Measurements from ENCODE around the gene HMGN2. TPM values are rescaled to one million over a fixed set of nuclear protein-coding genes. Genes with fewer than 3 reads are reported as not detected.

Gene HMGN2
- total and polyA plus RNA-seq, 2 donors (not counting 1 experiment from before 2014, with no cell fraction given): 170 to 442 TPM

DNA sequence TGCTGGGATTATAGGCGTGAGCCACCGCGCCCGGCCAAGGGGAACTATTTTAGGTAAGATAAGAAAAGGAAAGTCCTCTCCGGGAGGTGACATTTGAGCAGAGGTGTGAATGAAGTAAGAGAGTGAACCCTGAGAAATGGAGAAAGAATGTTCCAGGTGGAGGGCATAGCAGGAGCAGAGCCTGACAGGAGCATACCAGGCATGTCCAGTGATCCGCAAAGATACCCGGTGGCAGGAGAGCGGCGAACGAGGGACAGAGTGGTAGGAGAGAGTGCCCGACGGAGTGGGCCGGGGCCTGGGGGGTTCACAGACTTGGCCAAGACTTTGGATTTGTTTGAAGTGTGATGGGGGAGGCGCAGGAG, 49.4 kb downstream of the HMGN2 start:
- Histone ChIP-seq H2AFZ (ENCODE audit: low read length) (no peak overlapping the region), H3K9me3 (ENCODE audit: control insufficient read depth, insufficient read depth, low read depth, low read length) (no peaks in the 10 kb centered on the region), H3K9ac (ENCODE audit: insufficient read depth, low read length) (no peak overlapping the region), H3K36me3 (ENCODE audit: control insufficient read depth, insufficient read depth, low read length) (no peaks in the 10 kb centered on the region), H3K79me2 (ENCODE audit: control insufficient read depth, insufficient read depth, low read length) (no peaks in the 10 kb centered on the region), H3K27me3 (ENCODE audit: control insufficient read depth, insufficient read depth, low read length) (peaks cover 16% of the 10 kb centered on the region), H4K20me1 (ENCODE audit: control insufficient read depth, extremely low read depth, insufficient read depth, low read length) (no peaks in the 10 kb centered on the region), H3K4me1 (ENCODE audit: control insufficient read depth, extremely low read depth, insufficient read depth, low read length) (no peaks in the 10 kb centered on the region), H3K4me2 (ENCODE audit: extremely low read depth, insufficient read depth, low read length) (no peak overlapping the region), H3K27ac (ENCODE audit: insufficient read depth, low read length) (no peak overlapping the region), H3K4me3 (replicated peaks in 1 of 4; ENCODE audit: control extremely low read depth in 1 of 4, insufficient read depth in 1 of 4, low read depth in 3 of 4, low read length in 4 of 4) (no peak overlapping the region)
- TF ChIP-seq CTCF (conservative IDR thresholded peaks at IDR 0.05 in 1 of 2, IDR thresholded peaks at IDR 0.05 in 1 of 2; ENCODE audit: low read depth in 1 of 2, low read length in 2 of 2) (no peak), EZH2 (IDR thresholded peaks at IDR 0.05; ENCODE audit: low read length, missing control alignments) (no peak)
- no peak for DNase-seq (ENCODE audit: low read depth in 2 of 2)

GRCh38 chr1:26522073-26522472, 49.8 kb downstream of the HMGN2 start:
- Histone ChIP-seq H3K36me3 (ENCODE audit: control insufficient read depth, insufficient read depth, low read length) (no peaks in the 10 kb centered on the region), H3K27ac (ENCODE audit: insufficient read depth, low read length) (no peak overlapping the region), H3K9ac (ENCODE audit: insufficient read depth, low read length) (no peak overlapping the region), H3K79me2 (ENCODE audit: control insufficient read depth, insufficient read depth, low read length) (no peaks in the 10 kb centered on the region), H3K4me1 (ENCODE audit: control insufficient read depth, extremely low read depth, insufficient read depth, low read length) (no peaks in the 10 kb centered on the region), H3K4me2 (ENCODE audit: extremely low read depth, insufficient read depth, low read length) (no peak overlapping the region), H3K27me3 (ENCODE audit: control insufficient read depth, insufficient read depth, low read length) (peaks cover 16% of the 10 kb centered on the region), H4K20me1 (ENCODE audit: control insufficient read depth, extremely low read depth, insufficient read depth, low read length) (no peaks in the 10 kb centered on the region), H3K4me3 (replicated peaks in 1 of 4; ENCODE audit: control extremely low read depth in 1 of 4, insufficient read depth in 1 of 4, low read depth in 3 of 4, low read length in 4 of 4) (no peak overlapping the region), H2AFZ (ENCODE audit: low read length) (no peak overlapping the region), H3K9me3 (ENCODE audit: control insufficient read depth, insufficient read depth, low read depth, low read length) (no peaks in the 10 kb centered on the region)
- TF ChIP-seq EZH2 (IDR thresholded peaks at IDR 0.05; ENCODE audit: low read length, missing control alignments): no peak
- TF ChIP-seq CTCF (conservative IDR thresholded peaks at IDR 0.05 in 1 of 2, IDR thresholded peaks at IDR 0.05 in 1 of 2; ENCODE audit: low read depth in 1 of 2, low read length in 2 of 2): no peak
- DNase-seq (ENCODE audit: low read depth in 2 of 2): no peak

- Histone ChIP-seq H4K20me1 (ENCODE audit: control insufficient read depth, extremely low read depth, insufficient read depth, low read length) (no peaks in the 10 kb centered on the region), H3K4me1 (ENCODE audit: control insufficient read depth, extremely low read depth, insufficient read depth, low read length) (no peaks in the 10 kb centered on the region), H3K9me3 (ENCODE audit: control insufficient read depth, insufficient read depth, low read depth, low read length) (no peaks in the 10 kb centered on the region), H3K9ac (ENCODE audit: insufficient read depth, low read length) (no peak overlapping the region), H3K36me3 (ENCODE audit: control insufficient read depth, insufficient read depth, low read length) (no peaks in the 10 kb centered on the region), H2AFZ (ENCODE audit: low read length) (no peak overlapping the region), H3K27ac (ENCODE audit: insufficient read depth, low read length) (no peak overlapping the region), H3K79me2 (ENCODE audit: control insufficient read depth, insufficient read depth, low read length) (no peaks in the 10 kb centered on the region), H3K27me3 (ENCODE audit: control insufficient read depth, insufficient read depth, low read length) (peaks cover 16% of the 10 kb centered on the region), H3K4me2 (ENCODE audit: extremely low read depth, insufficient read depth, low read length) (no peak overlapping the region), H3K4me3 (replicated peaks in 1 of 4; ENCODE audit: control extremely low read depth in 1 of 4, insufficient read depth in 1 of 4, low read depth in 3 of 4, low read length in 4 of 4) (no peak overlapping the region)
- no peak for TF ChIP-seq CTCF (conservative IDR thresholded peaks at IDR 0.05 in 1 of 2, IDR thresholded peaks at IDR 0.05 in 1 of 2; ENCODE audit: low read depth in 1 of 2, low read length in 2 of 2)
- no peak for TF ChIP-seq EZH2 (IDR thresholded peaks at IDR 0.05; ENCODE audit: low read length, missing control alignments)
- DNase-seq (ENCODE audit: low read depth in 2 of 2): no peak
Observed at GRCh38 chr1:26524181-26524580, 51.9 kb downstream of the HMGN2 start.

Other genes starting within 250 kb of the HMGN2 start
- gene CEP85, start 238.2 kb upstream of the HMGN2 start, total RNA-seq: 3.9 and 6.9 TPM in 2 replicates
- 4.7 and 8.2 TPM in 2 replicates for gene CEP85, start 238.2 kb upstream of the HMGN2 start, polyA plus RNA-seq
- gene SH3BGRL3, start 192.4 kb upstream of the HMGN2 start, total RNA-seq: 12.8 and 39.6 TPM in 2 replicates
- gene SH3BGRL3, start 192.4 kb upstream of the HMGN2 start, polyA plus RNA-seq: 200 and 261 TPM in 2 replicates
- 2.6 and 3.5 TPM in 2 replicates for gene UBXN11, start 165.8 kb upstream of the HMGN2 start, total RNA-seq
- 6.5 and 7.1 TPM in 2 replicates for gene UBXN11, start 165.8 kb upstream of the HMGN2 start, polyA plus RNA-seq
- 0.51 TPM in 1 of 2 replicates, not detected in the other for gene CD52, start 154.5 kb upstream of the HMGN2 start, total RNA-seq
- 0.28 and 0.31 TPM in 2 replicates for gene CD52, start 154.5 kb upstream of the HMGN2 start, polyA plus RNA-seq
- gene CRYBG2, start 118.3 kb upstream of the HMGN2 start, total RNA-seq: not detected in 2 replicates
- gene CRYBG2, start 118.3 kb upstream of the HMGN2 start, polyA plus RNA-seq: not detected in 2 replicates
- not detected in 2 replicates for gene ZNF683, start 99.7 kb upstream of the HMGN2 start, total RNA-seq
- not detected in 2 replicates for gene ZNF683, start 99.7 kb upstream of the HMGN2 start, polyA plus RNA-seq
- gene LIN28A, start 61.6 kb upstream of the HMGN2 start, total RNA-seq: not detected in 2 replicates
- gene LIN28A, start 61.6 kb upstream of the HMGN2 start, polyA plus RNA-seq: 0.05 and 0.09 TPM in 2 replicates
- gene DHDDS, start 40.1 kb upstream of the HMGN2 start, total RNA-seq: 28.5 and 41.5 TPM in 2 replicates
- gene DHDDS, start 40.1 kb upstream of the HMGN2 start, polyA plus RNA-seq: 75.6 and 76.6 TPM in 2 replicates
- gene RPS6KA1, start 57.3 kb downstream of the HMGN2 start, total RNA-seq: 1.7 and 2.6 TPM in 2 replicates
- gene RPS6KA1, start 57.3 kb downstream of the HMGN2 start, polyA plus RNA-seq: 0.64 and 0.94 TPM in 2 replicates
- gene ARID1A, start 223.6 kb downstream of the HMGN2 start, total RNA-seq: 10.3 and 16.0 TPM in 2 replicates
- 12.9 and 18.0 TPM in 2 replicates for gene ARID1A, start 223.6 kb downstream of the HMGN2 start, polyA plus RNA-seq